22Rv1 (cell line): ENCODE measurements around the gene FOXI1.

Experiments
- H3K27ac ChIP-seq: fragments of 450-650 bp; 2 replicates; pipeline ENCODE4 v1.5.1; 2017
- ZFX ChIP-seq: fragments of 450-650 bp; IDR thresholded peaks from 2 replicates; pipeline ENCODE4 v1.6.1; 2017; ENCODE audit warnings: antibody characterized with exemption, borderline replicate concordance
- TF ChIP-seq, protein P1 (sequence below): fragments of 450-650 bp; IDR thresholded peaks from 2 replicates; pipeline ENCODE4 v1.5.1; 2017; ENCODE audit warnings: mild to moderate bottlenecking

Gene FOXI1

DNA sequence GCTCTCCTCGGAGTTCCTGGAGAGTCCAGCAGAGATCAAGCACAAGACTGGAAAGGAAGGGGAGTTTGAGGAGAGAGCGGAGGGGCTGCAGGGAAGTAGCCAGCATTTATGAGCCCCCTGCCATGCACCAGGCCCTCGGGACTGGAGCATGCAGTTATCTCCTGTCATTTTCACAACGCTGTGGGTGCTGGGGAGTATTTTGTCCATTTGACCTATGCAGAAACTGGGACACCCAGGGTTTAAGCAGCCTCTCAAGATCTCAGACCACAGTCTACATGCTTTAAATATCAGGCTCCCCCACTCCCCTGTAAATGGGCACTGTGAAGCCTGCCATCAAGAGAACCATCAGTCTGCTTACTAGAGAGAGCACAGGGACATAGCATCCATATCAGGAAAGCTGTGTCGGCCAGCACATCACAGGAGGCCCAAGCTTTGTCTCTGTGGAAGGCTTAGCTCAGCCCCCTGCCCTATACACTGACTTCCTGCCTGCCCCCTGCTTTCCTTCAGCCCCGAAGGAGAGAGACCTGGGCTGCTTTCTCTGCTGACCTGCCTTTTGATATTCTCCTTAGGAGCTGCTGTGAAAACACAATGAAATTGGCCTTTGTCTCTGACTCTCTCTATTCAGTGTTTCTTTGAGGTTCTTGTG is 7.3 kb downstream of the FOXI1 start:
- no peak for TF ChIP-seq ZFX
- TF ChIP-seq, protein P1, sequence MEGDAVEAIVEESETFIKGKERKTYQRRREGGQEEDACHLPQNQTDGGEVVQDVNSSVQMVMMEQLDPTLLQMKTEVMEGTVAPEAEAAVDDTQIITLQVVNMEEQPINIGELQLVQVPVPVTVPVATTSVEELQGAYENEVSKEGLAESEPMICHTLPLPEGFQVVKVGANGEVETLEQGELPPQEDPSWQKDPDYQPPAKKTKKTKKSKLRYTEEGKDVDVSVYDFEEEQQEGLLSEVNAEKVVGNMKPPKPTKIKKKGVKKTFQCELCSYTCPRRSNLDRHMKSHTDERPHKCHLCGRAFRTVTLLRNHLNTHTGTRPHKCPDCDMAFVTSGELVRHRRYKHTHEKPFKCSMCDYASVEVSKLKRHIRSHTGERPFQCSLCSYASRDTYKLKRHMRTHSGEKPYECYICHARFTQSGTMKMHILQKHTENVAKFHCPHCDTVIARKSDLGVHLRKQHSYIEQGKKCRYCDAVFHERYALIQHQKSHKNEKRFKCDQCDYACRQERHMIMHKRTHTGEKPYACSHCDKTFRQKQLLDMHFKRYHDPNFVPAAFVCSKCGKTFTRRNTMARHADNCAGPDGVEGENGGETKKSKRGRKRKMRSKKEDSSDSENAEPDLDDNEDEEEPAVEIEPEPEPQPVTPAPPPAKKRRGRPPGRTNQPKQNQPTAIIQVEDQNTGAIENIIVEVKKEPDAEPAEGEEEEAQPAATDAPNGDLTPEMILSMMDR = no peak
- H3K27ac ChIP-seq = no peak overlapping the region

DNA sequence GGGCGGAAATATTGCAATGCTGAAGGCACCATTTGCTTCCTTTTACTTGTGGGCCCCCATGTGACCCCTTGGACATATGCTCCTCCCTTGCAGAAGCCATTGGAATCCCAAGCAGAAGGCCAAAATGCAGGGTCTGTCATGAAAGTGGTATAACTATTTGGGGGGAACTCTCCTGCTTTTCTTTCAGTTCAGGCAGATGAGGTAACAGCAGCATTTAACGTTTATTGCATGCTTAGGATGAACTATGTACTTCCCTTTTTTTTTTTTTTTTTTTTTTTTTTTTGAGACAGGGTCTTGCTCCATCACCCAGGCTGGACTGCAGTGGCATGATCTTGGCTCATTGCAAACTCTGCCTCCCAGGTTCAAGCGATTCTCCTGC is 7.8 kb downstream of the FOXI1 start:
- H3K27ac ChIP-seq = no peak overlapping the region
- no peak for TF ChIP-seq ZFX
- TF ChIP-seq, protein P1 = no peak

DNA sequence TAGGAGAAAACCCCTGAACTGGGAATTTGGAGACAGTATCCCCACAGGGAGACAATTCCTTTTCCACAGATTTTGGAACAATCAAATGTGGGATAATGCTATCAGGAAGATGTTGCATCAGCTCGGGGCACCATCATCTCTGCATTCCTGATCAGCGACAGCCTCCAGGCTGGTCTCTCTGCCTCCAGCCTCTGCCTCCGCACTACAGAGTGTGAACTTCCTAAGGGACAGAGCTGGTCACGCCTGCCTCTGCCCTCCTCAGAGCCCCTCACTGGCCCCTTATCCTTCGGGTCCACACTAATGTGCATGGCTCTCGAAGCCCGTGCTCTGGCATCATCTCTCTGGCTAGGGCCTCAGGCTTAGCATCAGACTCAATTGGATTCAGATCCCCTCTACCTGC is 8.6 kb downstream of the FOXI1 start:
- TF ChIP-seq, protein P1 = no peak
- H3K27ac ChIP-seq = no peak overlapping the region

DNA sequence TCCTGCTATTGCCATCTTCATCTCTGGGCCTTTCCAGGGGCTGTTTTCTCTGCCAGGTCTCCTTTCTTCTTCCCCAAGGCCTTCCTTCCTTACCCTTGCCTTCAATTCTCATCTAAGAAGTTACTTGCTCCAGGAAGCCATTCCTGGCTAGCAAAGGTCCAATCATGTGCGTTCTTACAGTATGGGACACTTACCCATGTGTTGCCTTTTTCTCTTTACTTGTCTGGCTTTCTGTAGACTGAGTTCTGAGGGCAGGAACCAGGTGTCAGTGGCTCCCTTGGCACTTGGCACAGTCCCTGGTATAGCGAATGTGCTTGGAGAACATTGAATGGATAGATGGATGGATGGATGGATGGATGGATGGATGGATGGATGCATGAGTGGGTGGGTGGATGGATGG is 10.2 kb downstream of the FOXI1 start:
- TF ChIP-seq ZFX = no peak
- TF ChIP-seq, protein P1 = no peak
- no peak overlapping the region for H3K27ac ChIP-seq

DNA sequence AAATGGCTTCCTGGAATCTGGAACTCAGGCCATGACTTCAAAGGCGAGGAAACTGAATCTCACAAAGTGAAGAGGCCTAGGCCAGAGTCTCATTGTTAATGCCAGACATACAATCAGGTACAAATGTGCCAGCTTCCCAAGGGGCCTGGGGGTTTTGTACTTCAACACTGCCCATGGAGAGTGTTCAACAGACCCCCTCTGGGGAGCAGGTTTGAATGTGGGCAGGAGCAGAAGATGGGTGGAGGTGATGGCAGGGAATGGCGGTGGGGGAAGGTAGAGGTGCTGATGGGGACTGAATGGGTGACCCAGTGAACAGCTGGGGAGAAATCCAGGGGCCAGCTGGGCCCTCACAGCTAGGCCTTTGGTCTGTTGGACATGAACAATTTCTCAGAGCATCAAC is 12.0 kb downstream of the FOXI1 start:
- no peak for TF ChIP-seq ZFX
- TF ChIP-seq, protein P1 = no peak
- no peak overlapping the region for H3K27ac ChIP-seq

DNA sequence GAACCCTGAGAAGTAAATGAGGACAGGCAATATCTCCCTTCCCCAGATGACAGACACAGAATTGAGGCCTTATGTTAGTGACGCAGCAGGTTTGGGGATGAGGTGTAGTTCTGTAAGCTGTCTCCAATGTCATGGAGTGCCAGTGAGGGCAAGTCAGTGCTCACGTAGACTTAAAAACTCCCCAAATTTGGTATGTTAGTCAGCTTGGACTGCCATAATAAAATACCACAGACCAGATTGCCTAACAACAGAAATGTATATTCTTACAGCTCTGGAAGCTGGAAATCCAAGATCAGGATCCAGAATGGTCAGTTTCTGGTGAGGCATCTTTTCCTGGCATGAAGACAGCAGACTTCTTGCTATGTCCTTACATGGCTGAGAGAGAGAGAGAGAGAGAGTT is 14.9 kb downstream of the FOXI1 start:
- TF ChIP-seq, protein P1 = no peak
- TF ChIP-seq ZFX = no peak
- no peak overlapping the region for H3K27ac ChIP-seq

DNA sequence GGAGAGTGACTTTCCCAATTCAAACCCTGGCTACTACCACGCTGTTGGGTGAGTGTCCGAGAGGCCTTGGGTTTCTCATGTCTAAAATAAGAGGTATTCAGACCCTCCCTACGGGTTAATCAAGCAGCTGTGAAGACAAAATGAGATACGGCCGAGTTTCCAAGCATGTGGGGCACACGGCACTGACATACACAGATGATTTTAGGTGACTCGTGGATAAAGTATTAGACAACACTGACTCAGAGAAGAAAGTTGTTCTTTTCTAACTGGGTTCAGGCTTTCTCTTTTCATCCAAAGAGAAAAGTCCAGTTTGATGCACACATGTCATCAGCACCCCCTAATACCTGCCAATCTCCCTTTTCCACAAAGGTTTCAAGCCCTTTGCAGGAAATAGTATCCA is 15.6 kb downstream of the FOXI1 start:
- no peak for TF ChIP-seq ZFX
- TF ChIP-seq, protein P1 = no peak
- H3K27ac ChIP-seq = no peak overlapping the region
